Colon (tissue), 2 donors: ENCODE data around the gene RFX8.

Source experiments
- FAIRE-seq: peaks from 2 replicates; lab custom pipeline; 2012; peaks lifted over from hg19 to GRCh38; lab: Jason Lieb, UNC
- donor health status: control.
- donor health status: control.

The RFX8 gene

GRCh38 chr2:101349893-101350662 is 124.8 kb downstream of the RFX8 start:
- no peak for FAIRE-seq

GRCh38 chr2:101348883-101349282 is 126.0 kb downstream of the RFX8 start:
- no peak for FAIRE-seq
